BLaER1 (cell line): ENCODE results near the gene NRGN.

Experiments
- H3K27ac ChIP-seq: shearing (Covaris generic); formaldehyde crosslinking; 2 replicates; pipeline ENCODE4 v1.8.1; 2022
- H3K27me3 ChIP-seq: shearing (Covaris generic); formaldehyde crosslinking; 2 replicates; pipeline ENCODE4 v1.8.1; 2022
- H3K36me3 ChIP-seq: shearing (Covaris generic); formaldehyde crosslinking; 2 replicates; pipeline ENCODE4 v1.8.1; 2022
- H3K4me1 ChIP-seq: shearing (Covaris generic); formaldehyde crosslinking; 2 replicates; pipeline ENCODE4 v1.8.1; 2022
- H3K4me2 ChIP-seq: shearing (Covaris generic); formaldehyde crosslinking; 2 replicates; pipeline ENCODE4 v1.8.1; 2022
- H3K4me3 ChIP-seq: shearing (Covaris generic); formaldehyde crosslinking; 2 replicates; pipeline ENCODE4 v1.8.1; 2022
- H3K9ac ChIP-seq: shearing (Covaris generic); formaldehyde crosslinking; 2 replicates; pipeline ENCODE4 v1.8.1; 2022
- H3K9me3 ChIP-seq: shearing (Covaris generic); formaldehyde crosslinking; 2 replicates; pipeline ENCODE4 v1.8.1; 2022
- H4K20me1 ChIP-seq: shearing (Covaris generic); formaldehyde crosslinking; 2 replicates; pipeline ENCODE4 v1.8.1; 2022
- Cebpa-rat ChIP-seq: shearing (Covaris generic); IDR thresholded peaks from 2 replicates; pipeline ENCODE4 v1.8.1; 2022

Gene NRGN

GRCh38 chr11:124776865-124777645, 37.3 kb downstream of the NRGN start:
- Histone ChIP-seq H3K36me3 (peaks cover 28% of the 10 kb centered on the region), H4K20me1 (no peaks in the 10 kb centered on the region), H3K27me3 (no peaks in the 10 kb centered on the region), H3K27ac (no peak overlapping the region), H3K9me3 (no peaks in the 10 kb centered on the region), H3K4me1 (peaks cover 12% of the 10 kb centered on the region; the same call in 1 of the 2 replicates), H3K4me2 (peak overlapping the region; percentile 6; the same call in 1 of the 2 replicates), H3K9ac (no peak overlapping the region), H3K4me3 (no peak overlapping the region)
- no peak for TF ChIP-seq Cebpa-rat

GRCh38 chr11:124778281-124778680, 38.5 kb downstream of the NRGN start:
- Histone ChIP-seq H3K9me3 (no peaks in the 10 kb centered on the region), H3K27me3 (no peaks in the 10 kb centered on the region), H3K4me3 (no peak overlapping the region), H3K36me3 (peaks cover 19% of the 10 kb centered on the region; the same call in 1 of the 2 replicates), H3K9ac (no peak overlapping the region), H3K27ac (no peak overlapping the region), H3K4me2 (no peak overlapping the region), H3K4me1 (peaks cover 12% of the 10 kb centered on the region; the same call in 1 of the 2 replicates), H4K20me1 (peaks cover 4% of the 10 kb centered on the region; the same call in 1 of the 2 replicates)
- no peak for TF ChIP-seq Cebpa-rat

- Histone ChIP-seq H4K20me1 (peaks cover 9% of the 10 kb centered on the region; the same call in 1 of the 2 replicates), H3K4me1 (peaks cover 12% of the 10 kb centered on the region; the same call in 1 of the 2 replicates), H3K27me3 (no peaks in the 10 kb centered on the region), H3K9me3 (no peaks in the 10 kb centered on the region), H3K27ac (no peak overlapping the region), H3K9ac (no peak overlapping the region), H3K4me3 (no peak overlapping the region), H3K4me2 (no peak overlapping the region), H3K36me3 (peaks cover 12% of the 10 kb centered on the region; the same call in 1 of the 2 replicates)
- no peak for TF ChIP-seq Cebpa-rat
Observed at GRCh38 chr11:124779568-124779967, 39.8 kb downstream of the NRGN start.

GRCh38 chr11:124783002-124783401, 43.3 kb downstream of the NRGN start:
- H3K36me3 ChIP-seq, result peaks cover 8% of the 10 kb centered on the region; the same call in 1 of the 2 replicates
- no peak for TF ChIP-seq Cebpa-rat
- H3K4me1 ChIP-seq, result 0 out of 2 replicates have a peak, but pooled peaks cover under 1% of the 10 kb centered on the region
- no peak overlapping the region for H3K9ac ChIP-seq
- H3K27ac ChIP-seq, result no peak overlapping the region
- peaks cover 37% of the 10 kb centered on the region for H4K20me1 ChIP-seq
- no peak overlapping the region for H3K4me3 ChIP-seq
- no peaks in the 10 kb centered on the region for H3K27me3 ChIP-seq
- no peaks in the 10 kb centered on the region for H3K9me3 ChIP-seq
- no peak overlapping the region for H3K4me2 ChIP-seq

GRCh38 chr11:124784051-124784450, 44.3 kb downstream of the NRGN start:
- Histone ChIP-seq H4K20me1 (peaks cover 47% of the 10 kb centered on the region), H3K27ac (no peak overlapping the region), H3K4me1 (no peaks in the 10 kb centered on the region), H3K36me3 (0 out of 2 replicates have a peak, but pooled peaks cover under 1% of the 10 kb centered on the region), H3K4me2 (no peak overlapping the region), H3K4me3 (no peak overlapping the region), H3K9me3 (no peaks in the 10 kb centered on the region), H3K27me3 (no peaks in the 10 kb centered on the region), H3K9ac (no peak overlapping the region)
- no peak for TF ChIP-seq Cebpa-rat

- no peak overlapping the region for H3K9ac ChIP-seq
- no peaks in the 10 kb centered on the region for H3K9me3 ChIP-seq
- 0 out of 2 replicates have a peak, but pooled peaks cover 2% of the 10 kb centered on the region for H3K4me1 ChIP-seq
- no peaks in the 10 kb centered on the region for H3K36me3 ChIP-seq
- peaks cover 85% of the 10 kb centered on the region for H4K20me1 ChIP-seq
- no peak overlapping the region for H3K27ac ChIP-seq
- no peaks in the 10 kb centered on the region for H3K27me3 ChIP-seq
- H3K4me3 ChIP-seq, result no peak overlapping the region
- TF ChIP-seq Cebpa-rat, result no peak
- H3K4me2 ChIP-seq, result no peak overlapping the region
Observed at GRCh38 chr11:124788521-124788920, 48.8 kb downstream of the NRGN start.

- Histone ChIP-seq H3K4me3 (no peak overlapping the region), H3K4me1 (peaks cover 9% of the 10 kb centered on the region; the same call in 1 of the 2 replicates), H3K4me2 (no peak overlapping the region), H3K36me3 (no peaks in the 10 kb centered on the region), H3K9me3 (no peaks in the 10 kb centered on the region), H3K9ac (no peak overlapping the region), H3K27ac (no peak overlapping the region), H3K27me3 (no peaks in the 10 kb centered on the region), H4K20me1 (peaks cover 100% of the 10 kb centered on the region)
- TF ChIP-seq Cebpa-rat, result no peak
Observed at GRCh38 chr11:124791626-124792341, 52.0 kb downstream of the NRGN start.

- no peak for TF ChIP-seq Cebpa-rat
- H3K27me3 ChIP-seq, result no peaks in the 10 kb centered on the region
- H3K27ac ChIP-seq, result no peak overlapping the region
- no peak overlapping the region for H3K4me2 ChIP-seq
- H3K4me1 ChIP-seq, result peaks cover 26% of the 10 kb centered on the region
- H3K4me3 ChIP-seq, result no peak overlapping the region
- H3K9ac ChIP-seq, result no peak overlapping the region
- peaks cover 100% of the 10 kb centered on the region for H4K20me1 ChIP-seq
- no peaks in the 10 kb centered on the region for H3K9me3 ChIP-seq
- no peaks in the 10 kb centered on the region for H3K36me3 ChIP-seq
Observed at GRCh38 chr11:124793466-124794278, 53.9 kb downstream of the NRGN start.

GRCh38 chr11:124796312-124796711, 56.6 kb downstream of the NRGN start:
- Histone ChIP-seq H3K9me3 (no peaks in the 10 kb centered on the region), H3K27ac (no peak overlapping the region), H3K9ac (no peak overlapping the region), H3K27me3 (no peaks in the 10 kb centered on the region), H4K20me1 (peaks cover 78% of the 10 kb centered on the region), H3K4me1 (peaks cover 36% of the 10 kb centered on the region), H3K4me3 (no peak overlapping the region), H3K4me2 (no peak overlapping the region), H3K36me3 (no peaks in the 10 kb centered on the region)
- TF ChIP-seq Cebpa-rat, result no peak
